GM03348 (cell line): ENCODE measurements around the gene IFRD1.
"Not testable (repeated sequence)": the region's sequence is repeated elsewhere in the genome, so short reads cannot be mapped to it uniquely, and the experiment has no call there.

ENCODE experiments used
- DNase-seq: peaks from one replicate; pipeline ENCODE4 v3.0.0; 2012; ENCODE audit warnings: low spot score

IFRD1 gene

DNA sequence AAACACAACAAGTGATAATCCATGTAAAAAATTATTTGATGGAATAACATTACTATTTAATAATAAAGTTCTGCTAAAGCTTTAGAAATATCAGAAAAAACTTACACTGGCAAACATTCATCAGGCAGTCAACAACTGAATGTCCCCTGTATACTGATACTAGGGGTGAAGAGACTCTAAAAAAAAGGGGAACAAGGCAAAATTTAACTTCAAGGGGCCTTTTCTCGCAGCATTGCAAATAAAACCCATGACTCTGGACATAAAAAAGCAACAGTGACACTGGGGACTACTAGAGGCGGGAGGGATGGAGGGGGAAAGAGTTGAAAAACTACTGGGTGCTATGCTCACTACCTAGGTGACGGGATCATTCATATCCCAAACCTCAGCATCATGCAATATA is 5.8 kb upstream of the IFRD1 start:
- no peak for DNase-seq

DNA sequence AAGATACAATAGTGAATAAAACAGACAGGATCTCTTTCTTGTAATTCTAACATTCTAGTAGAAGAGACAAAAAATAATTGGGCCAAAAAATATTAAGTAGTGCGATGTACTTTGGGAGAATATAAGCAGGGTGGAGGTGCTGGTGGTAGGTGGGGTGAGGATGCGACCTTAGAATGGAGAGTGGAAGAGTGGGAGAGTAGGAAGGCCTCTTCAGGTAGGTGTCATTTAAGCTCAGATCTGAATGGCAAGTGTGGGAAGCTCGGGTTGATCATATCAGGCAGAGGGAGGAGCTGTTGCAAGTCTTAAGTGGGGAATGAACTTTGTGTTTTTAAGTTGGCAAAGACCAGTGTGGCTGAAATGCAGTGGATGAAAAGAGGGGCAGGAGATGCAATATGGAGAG is 3.8 kb upstream of the IFRD1 start:
- no peak for DNase-seq

DNA sequence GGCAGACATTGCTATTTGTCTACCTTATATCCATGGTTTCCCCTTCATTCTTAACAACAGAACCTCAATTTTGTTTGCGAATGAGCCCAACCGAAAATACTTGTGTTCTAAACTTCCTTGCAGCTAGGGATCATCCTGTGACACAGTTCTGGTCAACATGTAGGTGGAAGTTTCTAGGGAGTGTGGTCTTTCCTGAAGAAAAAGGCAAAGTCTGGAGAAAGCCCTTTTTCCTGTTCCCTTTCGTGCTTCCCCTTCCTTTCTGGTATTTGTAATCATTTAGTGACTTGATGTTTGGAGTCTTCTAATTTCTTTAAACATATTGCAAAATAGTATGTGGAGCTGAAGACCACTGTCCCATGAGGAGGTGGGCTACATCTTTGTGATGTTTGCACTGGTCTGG is 2.9 kb upstream of the IFRD1 start:
- no peak for DNase-seq

DNA sequence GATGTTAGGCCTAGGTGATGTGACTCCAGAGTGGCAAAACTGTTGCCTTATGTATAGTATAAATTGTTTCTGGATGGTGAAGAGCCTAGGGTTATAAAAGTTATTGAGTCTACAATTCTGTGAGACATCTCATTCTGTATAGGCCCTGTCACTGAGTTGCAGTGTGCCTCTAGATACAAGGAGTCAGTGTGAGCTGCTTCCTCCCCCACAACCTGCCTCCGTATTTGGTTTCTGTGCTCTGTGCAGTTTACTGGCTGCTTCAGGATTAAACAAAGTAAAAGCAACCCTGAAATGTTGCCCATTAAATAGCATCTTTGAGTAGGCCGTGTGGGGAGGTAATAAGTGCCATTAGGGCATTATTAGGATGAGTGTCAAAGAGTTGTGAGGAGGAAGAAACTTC is 1.9 kb upstream of the IFRD1 start:
- DNase-seq: no peak

DNA sequence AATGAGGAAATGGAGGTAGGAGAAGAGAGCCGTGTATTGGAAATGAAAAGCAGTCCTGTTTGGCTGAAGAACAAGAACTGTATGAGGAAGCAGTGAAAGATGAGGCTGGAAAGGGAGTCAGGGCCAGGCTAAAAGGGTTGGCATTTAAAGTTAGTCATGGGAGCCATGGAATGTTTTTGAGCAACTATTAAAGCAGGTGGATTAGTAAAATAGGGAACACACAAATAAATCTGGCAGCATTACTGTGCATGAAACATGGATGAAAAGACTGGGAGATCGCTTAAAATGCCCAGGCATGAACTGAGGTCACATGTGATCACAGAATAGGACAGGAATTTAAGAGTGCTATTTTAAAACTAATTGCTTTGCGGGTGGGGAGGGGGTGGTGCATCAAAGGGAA is 1.4 kb upstream of the IFRD1 start:
- no peak for DNase-seq

DNA sequence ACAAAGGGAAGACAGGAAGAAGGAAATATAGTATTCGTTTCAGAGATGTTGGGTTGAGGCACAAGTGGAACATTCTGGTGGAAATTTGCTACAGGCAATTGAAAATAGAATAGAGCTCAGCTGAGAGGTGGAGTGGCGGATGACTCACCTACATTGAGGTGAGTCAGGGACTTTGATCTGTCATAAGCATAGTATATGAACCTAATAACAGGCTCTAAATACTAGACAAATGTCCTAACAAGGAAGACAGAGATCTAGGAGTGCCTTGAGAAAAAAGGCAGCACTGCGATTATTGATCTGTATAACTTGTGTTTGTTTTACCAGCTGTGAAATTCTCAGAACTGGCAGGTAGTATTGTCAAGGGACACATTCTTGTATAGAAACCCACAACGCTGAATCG is 907 bp upstream of the IFRD1 start:
- no peak for DNase-seq

DNA sequence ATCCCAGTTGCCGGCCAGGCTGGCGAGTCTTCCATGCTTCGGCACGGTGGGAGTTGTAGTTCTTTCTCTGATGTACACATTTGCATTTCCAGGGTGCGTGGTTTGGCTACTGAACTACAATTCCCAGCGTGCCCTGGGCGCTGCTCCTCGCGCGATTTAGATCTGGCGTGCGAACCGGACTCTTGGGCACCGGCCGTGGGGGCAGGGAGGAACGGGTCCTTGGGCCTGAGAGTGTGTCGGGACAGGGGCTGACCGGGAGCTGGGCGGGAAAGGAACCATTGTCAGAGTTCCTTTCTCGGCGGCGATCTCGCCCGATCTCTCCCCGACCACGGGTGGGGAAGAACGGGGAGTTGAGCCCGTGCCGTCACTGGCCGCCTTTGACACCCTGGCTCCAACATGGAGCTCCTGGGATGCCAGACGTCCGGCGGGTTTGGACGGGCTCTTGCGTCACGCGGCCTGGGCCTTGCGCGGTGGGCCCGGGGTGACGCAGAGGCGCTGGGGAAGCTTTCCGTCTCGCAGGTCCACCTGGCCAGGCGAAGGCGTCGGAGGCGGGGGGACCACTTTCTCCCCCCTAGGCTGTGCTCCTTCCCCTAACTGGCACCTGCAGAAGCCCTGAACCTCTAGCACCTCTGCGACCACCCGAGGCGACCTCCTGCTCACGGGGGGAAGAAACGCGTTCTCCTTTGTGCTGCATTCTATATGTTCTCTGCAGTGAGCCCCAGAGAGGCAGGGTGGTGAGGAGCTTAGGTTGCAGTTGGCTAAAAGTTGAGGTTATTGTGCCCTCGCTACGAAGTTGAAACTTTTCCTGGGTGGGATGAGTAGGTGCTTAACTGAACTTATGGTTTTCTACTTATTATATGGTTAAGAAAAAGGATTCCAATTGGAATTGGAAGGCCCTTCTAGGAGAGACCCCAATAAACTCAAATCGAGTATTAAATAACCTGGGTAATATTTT is 824 bp downstream of the IFRD1 start:
- DNase-seq: peak; percentile 91

DNA sequence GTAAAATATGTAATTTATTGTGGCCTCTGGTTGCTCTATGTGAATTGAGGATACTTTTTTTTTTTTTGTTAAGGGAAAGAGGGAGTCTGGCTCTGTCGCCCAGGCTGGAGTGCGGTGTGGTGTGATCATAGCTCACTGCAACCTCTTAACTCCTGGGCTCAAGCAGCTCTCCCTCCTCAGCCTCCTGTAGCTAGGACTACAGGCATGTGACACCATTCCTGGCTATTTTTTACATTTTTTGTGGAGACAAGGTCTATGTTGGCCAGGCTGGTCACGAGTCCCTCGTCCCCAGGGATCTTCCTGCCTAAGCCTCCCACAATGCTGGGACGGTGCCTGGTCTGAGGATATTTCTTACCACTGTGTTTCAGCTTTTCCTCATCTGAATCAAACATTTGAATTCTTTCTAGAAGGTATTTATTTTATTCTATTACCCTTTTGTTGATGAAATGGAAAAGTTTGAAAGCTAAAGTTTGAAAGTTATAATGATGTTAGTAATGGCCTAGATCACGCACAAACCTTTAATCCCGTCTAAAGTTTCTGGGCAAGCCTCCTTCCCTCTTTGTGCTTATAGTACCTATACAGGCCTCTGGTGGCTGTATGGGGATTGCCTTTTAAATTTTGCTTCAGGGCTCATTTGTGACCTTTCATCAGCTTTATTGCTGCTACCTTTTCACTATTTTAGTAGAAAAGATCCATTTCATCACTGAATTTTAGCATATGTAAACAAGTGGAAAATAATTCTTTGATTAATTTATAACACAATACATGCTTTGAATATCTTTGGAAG is 2.0 kb downstream of the IFRD1 start:
- DNase-seq: peak; percentile 36

DNA sequence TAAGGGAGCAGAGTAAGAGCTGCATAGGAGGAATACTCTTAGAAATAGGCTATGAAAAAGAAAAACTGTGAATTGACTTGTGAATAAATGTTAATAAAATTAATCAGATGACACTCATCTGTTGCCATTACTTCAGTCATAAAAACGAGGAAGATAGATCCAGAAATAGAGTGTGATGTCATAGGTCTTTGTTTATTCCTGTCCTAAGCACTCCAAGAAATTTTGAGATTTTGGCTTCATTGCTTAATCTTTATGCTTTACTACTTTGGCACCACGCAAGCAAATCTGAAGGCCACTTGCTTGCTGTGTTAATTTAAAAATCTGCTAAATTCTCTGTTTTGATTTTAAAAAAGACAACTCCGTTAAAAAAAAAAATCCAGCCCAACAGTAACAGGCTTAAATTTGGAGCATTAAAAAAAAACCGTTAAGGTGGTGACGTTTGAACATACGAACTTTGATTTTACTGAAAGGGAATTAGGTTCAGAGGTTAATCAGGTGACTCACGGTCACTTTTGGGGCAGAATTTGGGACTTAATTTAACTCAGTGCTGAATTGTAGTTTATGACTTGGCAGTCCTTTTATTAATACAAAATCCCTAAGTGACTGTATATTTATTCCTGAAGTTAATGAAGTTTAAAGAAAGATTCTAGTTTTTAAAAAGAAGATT is 3.4 kb downstream of the IFRD1 start:
- peak; percentile 43 for DNase-seq

DNA sequence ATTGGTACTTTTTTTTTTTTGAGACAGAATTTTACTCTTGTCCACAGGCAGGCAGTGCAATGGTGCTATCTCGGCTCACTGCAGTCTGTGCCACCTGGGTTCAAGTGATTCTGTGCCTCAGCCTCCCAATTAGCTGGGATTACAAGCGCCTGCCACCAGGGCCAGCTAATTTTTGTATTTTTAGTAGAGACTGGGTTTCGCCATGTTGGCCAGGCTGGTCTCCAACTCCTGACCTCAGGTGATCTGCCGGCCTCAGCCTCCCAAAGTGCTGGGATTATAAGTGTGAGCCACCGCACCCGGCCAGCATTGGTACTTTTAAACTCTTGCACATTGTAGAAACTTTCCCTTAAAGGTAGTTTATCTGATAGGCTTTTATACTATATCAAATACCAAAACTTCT is 3.9 kb downstream of the IFRD1 start:
- DNase-seq: not testable (repeated sequence)

DNA sequence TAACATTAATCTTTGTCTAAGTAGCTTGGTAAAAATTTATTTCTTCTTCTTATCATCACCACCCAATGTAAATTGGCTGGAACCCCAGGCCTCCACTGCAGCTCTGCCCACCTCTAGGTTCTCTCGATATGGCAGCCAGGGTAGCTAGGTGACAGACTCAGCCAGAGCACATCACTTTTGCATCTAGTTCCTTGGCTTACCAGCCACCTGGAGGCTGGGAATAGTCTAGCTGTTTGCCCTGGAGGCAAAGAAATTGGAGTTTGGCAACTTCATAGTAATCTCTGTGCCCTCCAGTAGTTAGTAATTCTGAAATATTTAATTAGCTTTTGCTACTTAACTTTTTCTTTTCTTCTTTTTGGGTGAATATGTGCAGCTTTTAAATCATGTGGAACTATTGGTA is 9.4 kb downstream of the IFRD1 start:
- no peak for DNase-seq

DNA sequence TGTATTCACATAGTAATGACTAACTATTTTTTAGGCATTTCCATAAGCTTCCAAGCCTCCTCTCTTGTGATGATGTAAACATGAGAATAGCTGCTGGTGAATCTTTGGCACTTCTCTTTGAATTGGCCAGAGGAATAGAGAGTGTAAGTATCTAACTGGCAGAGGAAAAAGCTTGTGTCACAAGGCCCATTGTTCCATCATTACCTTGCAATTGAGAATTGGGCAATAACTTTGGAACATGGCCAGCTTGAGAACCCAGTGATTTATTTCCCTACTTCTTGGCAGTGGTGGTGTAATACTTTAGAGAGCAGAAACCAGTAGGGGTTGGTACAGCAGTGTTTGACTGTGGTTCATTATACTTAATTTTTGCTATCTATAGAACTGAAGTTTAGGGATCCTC is 12.0 kb downstream of the IFRD1 start:
- DNase-seq: peak; percentile 24

DNA sequence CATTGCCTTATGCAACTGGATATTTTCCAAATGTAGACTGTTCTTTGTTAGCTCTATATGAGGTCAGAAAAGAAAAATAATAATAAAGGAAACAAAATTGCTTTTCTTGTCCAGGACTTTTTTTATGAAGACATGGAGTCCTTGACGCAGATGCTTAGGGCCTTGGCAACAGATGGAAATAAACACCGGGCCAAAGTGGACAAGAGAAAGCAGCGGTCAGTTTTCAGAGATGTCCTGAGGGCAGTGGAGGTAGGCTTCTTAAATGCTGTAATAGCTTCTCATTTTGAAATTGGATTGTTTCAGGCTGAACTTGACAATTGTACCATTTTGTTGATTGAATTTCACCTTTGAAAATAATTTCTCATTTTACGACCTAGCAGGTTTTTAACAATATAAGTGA is 17.6 kb downstream of the IFRD1 start:
- no peak for DNase-seq

DNA sequence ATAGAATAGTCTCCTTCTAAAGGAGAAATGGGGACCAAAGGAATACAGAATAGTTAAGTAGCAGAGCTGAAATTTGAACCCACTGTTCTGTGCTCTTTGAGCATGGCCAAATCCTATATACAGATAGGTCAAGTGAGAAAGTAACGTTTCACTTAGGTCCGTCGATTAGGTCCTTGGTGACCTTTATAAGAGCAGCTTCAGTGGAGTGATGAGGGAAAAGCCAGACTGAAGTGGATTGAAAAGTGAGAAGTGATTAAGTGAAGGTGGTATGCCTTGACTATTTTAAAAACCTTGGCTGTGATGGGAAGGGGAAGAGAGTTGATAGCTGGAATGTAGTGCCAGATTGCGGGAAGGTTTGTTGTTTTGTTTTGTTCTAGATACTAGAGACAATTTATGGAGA is 19.9 kb downstream of the IFRD1 start:
- no peak for DNase-seq

DNA sequence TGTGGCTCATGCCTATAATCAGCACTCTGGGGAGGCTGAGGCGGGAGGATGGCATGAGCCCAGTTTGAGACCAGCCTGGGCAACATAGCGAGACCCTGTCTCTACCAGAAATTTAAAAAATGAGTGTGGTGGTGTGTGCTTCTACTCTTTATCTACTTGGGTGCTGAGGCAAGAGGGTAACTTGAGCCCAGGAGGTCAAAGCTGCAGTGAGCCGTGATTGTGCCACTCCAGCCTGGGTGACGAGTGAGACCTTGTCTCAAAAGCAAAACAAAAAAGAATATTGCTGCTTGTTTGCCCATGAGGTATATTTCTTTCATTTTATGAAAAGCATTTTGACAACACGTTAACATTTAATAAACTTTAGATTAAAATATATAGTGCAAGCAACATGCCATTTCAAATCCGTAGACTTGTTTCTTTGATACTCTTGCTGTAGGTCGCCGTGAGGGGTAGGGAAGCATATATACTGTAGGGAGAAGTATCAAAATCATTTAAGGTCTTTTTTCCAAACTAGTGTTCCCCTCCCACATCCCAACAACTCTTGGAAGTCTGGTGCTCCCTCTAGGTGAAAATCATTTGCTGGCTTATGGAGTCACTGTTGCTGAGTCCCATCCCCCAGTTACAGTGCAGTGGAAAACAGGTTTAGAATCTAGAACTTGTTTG is 26.3 kb downstream of the IFRD1 start:
- DNase-seq: no peak

DNA sequence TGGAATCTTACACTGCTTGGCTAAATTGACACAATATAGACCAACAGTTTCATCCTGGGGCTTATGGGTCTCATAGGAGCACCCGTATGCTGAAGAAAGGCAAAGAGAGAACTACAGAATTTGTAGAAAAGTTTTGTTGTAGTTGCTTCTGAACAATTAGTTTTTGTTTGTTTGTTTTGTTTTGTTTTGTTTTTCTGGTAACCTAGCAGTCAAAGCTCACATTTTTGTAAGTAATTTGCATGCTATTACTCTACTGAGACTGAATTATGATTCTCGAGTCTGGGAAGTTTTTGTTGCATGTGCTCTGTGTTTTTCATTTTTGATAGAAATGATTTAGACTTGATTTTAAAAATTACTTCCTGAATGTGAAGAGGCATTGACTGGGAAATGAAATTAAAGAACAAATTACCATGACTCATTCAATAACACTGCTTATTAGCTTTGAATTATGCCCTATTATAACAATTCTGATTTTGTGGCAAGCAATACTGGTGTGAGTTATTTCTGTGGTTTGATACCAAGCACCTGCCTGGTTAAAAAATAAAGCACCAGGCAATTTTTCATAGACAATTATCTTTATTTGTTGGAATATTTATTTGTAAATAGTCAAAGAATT is 31.0 kb downstream of the IFRD1 start:
- no peak for DNase-seq

DNA sequence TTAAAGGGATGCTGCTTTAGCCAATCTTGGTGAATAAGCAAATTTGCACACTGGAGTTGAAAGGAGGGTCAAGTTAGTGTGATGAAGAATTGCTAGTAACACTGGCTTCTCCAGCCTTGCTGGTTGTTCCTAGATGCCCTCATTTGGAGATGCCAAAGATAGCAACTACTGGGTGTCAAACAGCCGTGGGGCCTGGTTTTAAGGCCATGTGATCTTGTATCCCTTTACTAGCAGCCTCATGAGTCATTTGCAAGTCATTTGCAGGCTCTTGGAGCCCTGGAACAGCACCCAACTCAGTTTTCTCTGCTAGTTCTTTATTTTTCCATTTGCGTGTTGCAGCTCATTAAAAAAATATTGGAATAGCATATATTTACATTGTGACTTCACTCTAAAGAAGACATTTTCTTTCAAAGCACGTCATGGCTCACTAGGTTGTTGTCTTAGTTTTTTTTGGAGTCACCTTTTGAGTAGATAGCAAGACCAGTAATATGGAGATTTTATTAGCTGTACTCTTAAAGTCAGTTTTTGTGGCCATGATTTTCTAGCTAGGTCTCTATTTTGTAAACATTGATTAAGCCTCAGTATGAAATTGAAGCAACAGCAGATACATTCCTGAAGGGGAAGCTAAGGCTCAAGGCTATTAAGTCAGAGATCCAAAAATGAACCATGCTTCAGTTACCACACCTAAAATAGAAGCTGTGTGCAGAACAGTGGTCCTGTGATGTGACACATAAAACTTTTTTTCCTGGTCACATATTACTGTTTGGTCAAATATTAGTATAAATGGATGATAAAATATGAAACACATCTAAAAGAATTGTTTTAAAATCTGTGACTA is 31.8 kb downstream of the IFRD1 start:
- DNase-seq: peak; percentile 72

DNA sequence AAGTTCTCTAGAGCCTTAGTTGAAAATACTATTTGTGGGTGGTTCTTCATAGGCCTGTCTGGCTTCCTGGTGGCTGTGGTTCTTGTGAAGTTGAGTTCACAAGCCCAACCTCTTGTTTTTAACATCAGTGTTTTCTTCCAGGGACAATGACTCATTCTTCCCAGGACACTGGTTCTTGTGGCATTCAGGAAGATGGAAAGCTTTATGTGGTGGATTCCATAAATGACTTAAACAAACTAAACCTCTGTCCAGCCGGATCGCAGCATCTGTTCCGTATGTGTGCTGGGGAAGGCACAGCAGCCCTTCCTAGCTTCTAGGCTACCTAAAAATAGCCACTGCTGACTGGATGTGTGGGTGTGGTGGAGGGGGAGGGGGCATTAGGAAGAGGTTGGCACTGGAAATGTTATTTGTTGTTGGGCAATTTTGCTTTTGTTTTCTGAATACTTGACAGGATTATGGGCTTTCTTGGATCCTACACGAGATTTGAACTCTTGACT is 34.5 kb downstream of the IFRD1 start:
- peak; percentile 72 for DNase-seq

DNA sequence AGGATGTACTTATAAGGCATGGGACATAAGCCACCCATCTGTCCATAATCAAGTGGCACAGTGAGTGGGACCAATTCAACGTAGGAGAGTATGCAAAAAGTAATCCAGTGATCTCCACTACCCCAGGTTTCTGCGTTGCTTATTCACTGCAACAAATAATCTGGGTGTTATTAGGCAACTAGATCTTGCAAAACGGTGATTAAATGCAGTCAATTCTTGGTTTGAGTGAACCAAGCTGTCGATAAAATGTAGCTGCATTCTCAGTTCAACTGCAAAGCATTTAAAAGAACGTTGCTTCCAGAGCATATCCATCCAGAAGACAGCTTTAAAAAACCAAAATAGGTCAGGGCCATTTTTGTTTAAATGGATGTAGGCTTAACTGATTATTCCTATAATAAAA is 35.5 kb downstream of the IFRD1 start:
- DNase-seq: no peak

DNA sequence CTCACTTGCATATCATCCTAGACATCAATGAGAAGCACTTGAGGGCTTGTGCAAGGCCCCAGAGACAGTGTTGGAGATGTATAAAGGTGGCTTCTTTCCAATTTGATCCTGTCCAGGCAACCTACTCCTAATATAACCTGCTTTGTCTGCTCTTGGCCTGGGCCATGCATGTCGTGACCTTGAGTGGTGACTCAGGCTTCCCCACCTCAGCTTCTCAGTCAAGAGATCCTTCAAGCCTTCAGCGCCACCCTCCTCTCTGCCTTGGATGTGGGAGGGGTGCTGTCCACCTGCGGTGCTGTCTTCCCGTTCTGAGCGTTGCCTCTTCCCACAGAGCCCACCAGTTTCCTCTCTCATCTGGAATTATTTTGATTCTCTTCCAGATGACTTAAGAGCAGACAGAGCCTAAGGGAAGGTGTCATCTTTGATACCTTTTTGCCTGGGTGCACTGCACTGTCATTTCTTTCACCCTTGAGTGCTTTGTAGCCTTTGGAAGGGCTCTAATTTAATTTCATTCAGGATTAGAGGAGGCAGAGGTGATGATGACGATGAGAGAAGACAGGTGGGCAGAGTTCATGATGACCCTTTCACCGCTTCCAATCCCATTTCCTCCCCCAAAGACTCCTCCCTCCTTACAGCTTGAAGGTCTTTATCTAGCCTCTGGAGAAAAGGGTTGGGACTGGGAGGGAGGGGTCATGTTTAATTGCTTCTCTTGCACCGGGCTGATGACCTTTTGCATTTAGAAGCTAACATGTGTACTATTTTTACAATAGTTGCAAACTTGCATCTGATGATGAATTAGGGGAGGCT is 37.4 kb downstream of the IFRD1 start:
- no peak for DNase-seq
